SJSA1 (cell line): ENCODE results near the gene MAOB. TPM values are rescaled to one million over a fixed set of nuclear protein-coding genes. Genes with fewer than 3 reads are reported as not detected.

Experiments used
- total RNA-seq: library from RNA; depleted of rRNA; stranded (reverse); fragments of >200 nt; shearing (Covaris generic); gene quantifications from 2 replicates; pipeline ENCODE4 v1.2.3, GENCODE V29; 2014; rRNA removed

Gene MAOB
- total RNA-seq, 1 experiment from 2014 or later, result not detected

Other genes with a start within 250 kb of the MAOB start
- gene MAOA, start 226.2 kb downstream of the MAOB start, total RNA-seq, result 7.1 and 8.7 TPM in 2 replicates
- 1.6 TPM in 1 of 2 replicates, not detected in the other for gene NDP, start 90.9 kb upstream of the MAOB start, total RNA-seq